BLaER1 (cell line): ENCODE data around the gene SPG7.

Experiments used
- H3K27ac ChIP-seq: shearing (Covaris generic); formaldehyde crosslinking; 2 replicates; pipeline ENCODE4 v1.8.1; 2022
- H3K27me3 ChIP-seq: shearing (Covaris generic); formaldehyde crosslinking; 2 replicates; pipeline ENCODE4 v1.8.1; 2022
- H3K36me3 ChIP-seq: shearing (Covaris generic); formaldehyde crosslinking; 2 replicates; pipeline ENCODE4 v1.8.1; 2022
- H3K4me1 ChIP-seq: shearing (Covaris generic); formaldehyde crosslinking; 2 replicates; pipeline ENCODE4 v1.8.1; 2022
- H3K4me2 ChIP-seq: shearing (Covaris generic); formaldehyde crosslinking; 2 replicates; pipeline ENCODE4 v1.8.1; 2022
- H3K4me3 ChIP-seq: shearing (Covaris generic); formaldehyde crosslinking; 2 replicates; pipeline ENCODE4 v1.8.1; 2022
- H3K9ac ChIP-seq: shearing (Covaris generic); formaldehyde crosslinking; 2 replicates; pipeline ENCODE4 v1.8.1; 2022
- H3K9me3 ChIP-seq: shearing (Covaris generic); formaldehyde crosslinking; 2 replicates; pipeline ENCODE4 v1.8.1; 2022
- H4K20me1 ChIP-seq: shearing (Covaris generic); formaldehyde crosslinking; 2 replicates; pipeline ENCODE4 v1.8.1; 2022
- Cebpa-rat ChIP-seq: shearing (Covaris generic); IDR thresholded peaks from 2 replicates; pipeline ENCODE4 v1.8.1; 2022

The SPG7 gene

DNA sequence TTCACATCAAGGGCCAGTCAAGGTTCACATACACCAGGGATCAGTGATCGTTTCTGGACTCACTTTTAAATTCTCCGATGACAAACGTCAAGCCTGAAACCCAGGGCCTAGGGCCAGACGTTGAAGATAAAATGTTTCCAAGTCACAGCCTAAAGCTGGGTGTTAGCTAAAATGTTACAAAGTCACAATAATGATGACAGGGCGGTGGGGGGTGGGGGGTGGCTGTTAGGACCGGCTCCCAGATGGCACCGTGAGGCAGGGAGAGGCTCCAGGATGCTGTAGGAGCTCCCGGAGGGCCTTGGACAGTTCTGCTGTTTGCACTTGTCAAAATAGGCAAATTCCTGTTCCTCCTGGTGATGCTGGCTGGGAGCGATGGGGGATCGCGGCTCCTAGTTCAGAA lies 35.9 kb downstream of the SPG7 start:
- Histone ChIP-seq H3K36me3 (peaks cover 93% of the 10 kb centered on the region), H3K4me3 (no peak overlapping the region), H3K9ac (no peak overlapping the region; the same call in 1 of the 2 replicates), H3K4me1 (peaks cover 13% of the 10 kb centered on the region), H3K27me3 (no peaks in the 10 kb centered on the region), H3K9me3 (no peaks in the 10 kb centered on the region), H4K20me1 (peaks cover 41% of the 10 kb centered on the region), H3K27ac (no peak overlapping the region), H3K4me2 (no peak overlapping the region)
- no peak for TF ChIP-seq Cebpa-rat

DNA sequence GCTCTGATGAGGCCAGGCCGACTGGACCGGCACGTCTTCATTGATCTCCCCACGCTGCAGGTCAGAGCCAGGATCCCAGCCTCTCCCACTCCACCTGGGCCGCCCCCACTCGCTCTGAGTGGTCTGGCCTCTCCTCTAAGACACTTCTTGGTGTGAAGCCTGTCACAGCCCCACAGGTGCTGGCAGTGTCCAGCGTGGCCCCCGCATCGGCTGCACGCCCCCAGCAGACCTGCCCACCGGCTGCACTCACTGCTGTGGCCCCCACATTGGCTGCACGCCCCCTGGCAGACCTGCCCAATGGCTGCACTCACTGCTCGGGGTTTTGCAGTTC lies 36.5 kb downstream of the SPG7 start:
- no peak for TF ChIP-seq Cebpa-rat
- H3K36me3 ChIP-seq: peaks cover 93% of the 10 kb centered on the region
- peaks cover 46% of the 10 kb centered on the region for H4K20me1 ChIP-seq
- H3K4me1 ChIP-seq: peaks cover 19% of the 10 kb centered on the region
- H3K27ac ChIP-seq: no peak overlapping the region
- no peak overlapping the region for H3K9ac ChIP-seq
- no peak overlapping the region for H3K4me3 ChIP-seq
- H3K4me2 ChIP-seq: no peak overlapping the region
- no peaks in the 10 kb centered on the region for H3K9me3 ChIP-seq
- H3K27me3 ChIP-seq: no peaks in the 10 kb centered on the region

DNA sequence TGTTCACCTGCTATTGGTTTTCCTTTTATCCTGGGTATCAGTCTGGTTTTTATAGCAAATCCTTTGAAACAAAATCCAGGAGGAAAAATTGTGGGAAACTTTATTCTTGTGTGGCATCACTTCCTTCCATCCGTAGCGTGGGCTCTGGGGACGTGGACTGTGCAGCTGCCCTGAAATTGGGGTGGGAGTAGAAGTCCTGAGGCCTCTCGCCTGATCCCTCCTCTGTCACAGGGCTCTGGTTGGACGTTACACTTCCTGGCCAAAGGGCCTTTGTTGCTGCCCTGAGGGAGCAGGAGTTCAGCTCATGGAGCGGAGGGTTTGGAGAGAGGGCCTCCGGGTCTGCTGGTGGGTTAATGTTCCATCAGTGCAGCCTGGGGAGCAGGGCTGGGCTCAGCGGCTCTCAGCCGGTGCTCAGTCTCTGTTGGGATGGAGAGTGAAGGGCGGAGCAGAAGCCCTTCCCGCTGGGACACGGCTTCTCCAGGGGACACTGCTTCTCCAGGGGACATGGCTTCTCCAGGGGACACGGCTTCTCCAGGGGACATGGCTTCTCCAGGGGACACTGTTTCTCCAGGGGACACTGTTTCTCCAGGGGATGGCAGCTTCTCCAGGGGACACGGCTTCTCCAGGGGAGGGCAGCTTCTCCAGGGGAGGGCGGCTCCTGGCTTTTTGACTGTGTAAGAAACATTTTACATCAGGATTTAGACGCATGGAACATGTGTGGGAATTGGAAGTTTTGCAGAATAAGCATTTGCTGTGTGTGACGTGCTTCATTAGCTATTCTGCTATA lies 37.0 kb downstream of the SPG7 start:
- TF ChIP-seq Cebpa-rat: no peak
- Histone ChIP-seq H3K4me1 (peaks cover 24% of the 10 kb centered on the region), H3K9ac (no peak overlapping the region), H3K9me3 (no peaks in the 10 kb centered on the region), H3K4me3 (no peak overlapping the region), H3K36me3 (peaks cover 93% of the 10 kb centered on the region), H3K4me2 (no peak overlapping the region), H3K27ac (no peak overlapping the region), H4K20me1 (peaks cover 49% of the 10 kb centered on the region), H3K27me3 (no peaks in the 10 kb centered on the region)

DNA sequence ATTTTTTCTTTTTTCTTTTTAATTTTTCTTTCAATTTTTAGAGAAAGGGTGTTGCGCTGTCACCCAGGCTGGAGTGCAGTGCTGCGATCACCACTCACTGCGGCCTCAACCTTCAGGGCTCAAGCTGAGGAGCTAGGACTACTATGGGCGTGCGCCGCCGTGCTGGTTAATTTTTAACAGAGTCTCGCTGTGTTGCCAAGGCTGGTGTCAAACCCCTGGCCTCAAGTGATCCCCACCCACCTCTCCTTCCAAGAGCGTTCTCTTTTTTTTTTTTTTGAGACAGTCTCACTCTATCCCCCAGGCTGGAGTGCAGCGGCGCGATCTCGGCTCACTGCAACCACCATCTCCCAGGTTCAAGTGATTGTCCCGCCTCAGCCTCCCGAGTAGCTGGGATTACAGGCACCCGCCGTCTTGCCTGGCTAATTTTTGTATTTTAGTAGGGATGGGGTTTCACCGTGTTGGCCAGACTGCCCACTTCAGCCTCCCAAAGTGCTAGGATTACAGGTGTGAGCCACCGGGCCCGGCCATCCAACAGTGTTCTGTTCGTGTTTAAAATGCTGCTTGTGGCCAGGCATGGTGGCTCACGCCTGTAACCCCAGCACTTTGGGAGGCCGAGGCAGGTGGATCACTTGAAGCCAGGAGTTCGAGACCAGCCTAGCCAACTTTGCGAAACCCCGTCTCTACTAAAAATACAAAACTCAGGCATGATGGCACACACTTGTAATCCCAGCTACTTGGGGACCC lies 37.8 kb downstream of the SPG7 start:
- no peak for TF ChIP-seq Cebpa-rat
- Histone ChIP-seq H3K27me3 (no peaks in the 10 kb centered on the region), H3K36me3 (peaks cover 93% of the 10 kb centered on the region), H4K20me1 (peaks cover 49% of the 10 kb centered on the region), H3K4me3 (no peak overlapping the region), H3K4me2 (no peak overlapping the region), H3K27ac (no peak overlapping the region), H3K9ac (no peak overlapping the region), H3K9me3 (no peaks in the 10 kb centered on the region), H3K4me1 (peaks cover 26% of the 10 kb centered on the region)

DNA sequence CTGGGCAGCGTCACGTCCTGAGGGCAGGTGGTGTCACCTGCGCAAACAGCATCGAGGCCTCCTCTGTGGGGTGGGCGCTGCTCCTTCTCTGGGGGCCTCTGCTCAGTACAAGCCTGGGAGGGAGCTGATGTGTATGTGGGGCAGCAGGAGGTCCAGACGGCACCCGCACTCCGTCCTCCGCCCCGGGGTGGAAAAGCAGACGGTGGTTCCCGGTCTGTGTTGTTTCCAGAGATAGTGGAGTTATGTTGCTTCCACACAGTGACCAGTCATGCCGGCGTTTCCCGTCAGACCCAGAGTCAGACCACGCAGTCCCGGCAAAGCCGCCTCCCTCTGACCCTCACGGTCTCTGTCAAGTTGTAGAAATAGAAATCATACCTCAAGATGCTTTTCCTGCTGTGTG lies 38.6 kb downstream of the SPG7 start:
- H3K9me3 ChIP-seq: no peaks in the 10 kb centered on the region
- no peak overlapping the region for H3K4me3 ChIP-seq
- peaks cover 44% of the 10 kb centered on the region for H4K20me1 ChIP-seq
- no peak overlapping the region for H3K4me2 ChIP-seq
- peaks cover 26% of the 10 kb centered on the region for H3K4me1 ChIP-seq
- H3K27ac ChIP-seq: no peak overlapping the region
- no peaks in the 10 kb centered on the region for H3K27me3 ChIP-seq
- TF ChIP-seq Cebpa-rat: no peak
- H3K9ac ChIP-seq: no peak overlapping the region
- peaks cover 93% of the 10 kb centered on the region for H3K36me3 ChIP-seq

DNA sequence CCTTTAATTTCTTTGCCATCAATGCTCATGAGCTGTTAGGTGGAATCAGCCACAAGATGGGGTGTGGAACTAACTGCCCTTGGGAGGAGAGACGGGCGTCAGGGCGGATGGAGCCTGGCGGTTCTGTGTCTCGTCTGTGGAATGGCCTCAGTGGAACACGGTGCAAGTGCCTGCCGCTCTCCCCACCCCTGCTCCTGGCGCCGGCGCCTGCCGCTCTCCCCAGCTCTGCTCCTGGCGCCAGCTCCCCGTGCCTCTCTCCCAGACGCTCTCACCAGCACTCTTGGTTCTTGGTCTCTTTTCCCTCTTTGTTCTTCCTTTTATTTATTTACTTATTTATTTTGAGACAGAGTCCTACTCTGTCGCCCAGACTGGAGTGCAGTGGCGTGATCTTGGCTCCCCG lies 39.1 kb downstream of the SPG7 start:
- H3K36me3 ChIP-seq: peaks cover 93% of the 10 kb centered on the region

DNA sequence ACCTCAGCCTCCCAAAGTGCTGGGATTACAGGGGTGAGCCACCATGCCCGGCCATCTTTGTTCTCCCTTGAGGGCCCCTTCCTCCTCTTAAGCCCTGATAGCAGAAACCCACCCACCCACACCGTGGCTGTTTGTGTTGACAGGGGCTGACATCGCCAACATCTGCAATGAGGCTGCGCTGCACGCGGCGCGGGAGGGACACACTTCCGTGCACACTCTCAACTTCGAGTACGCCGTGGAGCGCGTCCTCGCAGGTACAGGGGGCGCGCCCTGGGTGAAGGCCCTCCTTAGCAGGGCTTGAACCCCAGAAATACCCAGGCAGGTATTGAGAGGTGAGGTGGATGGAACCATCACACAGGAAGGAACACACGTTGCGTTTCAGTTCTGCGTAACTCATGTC lies 39.7 kb downstream of the SPG7 start:
- no peaks in the 10 kb centered on the region for H3K9me3 ChIP-seq
- no peak for TF ChIP-seq Cebpa-rat
- H3K27ac ChIP-seq: no peak overlapping the region
- no peaks in the 10 kb centered on the region for H3K27me3 ChIP-seq
- H3K36me3 ChIP-seq: peaks cover 93% of the 10 kb centered on the region
- peaks cover 26% of the 10 kb centered on the region for H3K4me1 ChIP-seq
- H3K4me3 ChIP-seq: no peak overlapping the region
- H3K4me2 ChIP-seq: peak overlapping the region; percentile 76; the same call in 1 of the 2 replicates
- no peak overlapping the region for H3K9ac ChIP-seq
- peaks cover 38% of the 10 kb centered on the region for H4K20me1 ChIP-seq

More for the DNA sequence above, 39.1 kb downstream of the SPG7 start:
- Histone ChIP-seq H3K4me1 (peaks cover 26% of the 10 kb centered on the region), H3K27ac (no peak overlapping the region), H3K4me2 (no peak overlapping the region), H3K9me3 (no peaks in the 10 kb centered on the region), H4K20me1 (peaks cover 39% of the 10 kb centered on the region), H3K9ac (no peak overlapping the region), H3K4me3 (no peak overlapping the region), H3K27me3 (no peaks in the 10 kb centered on the region)
- TF ChIP-seq Cebpa-rat: no peak

DNA sequence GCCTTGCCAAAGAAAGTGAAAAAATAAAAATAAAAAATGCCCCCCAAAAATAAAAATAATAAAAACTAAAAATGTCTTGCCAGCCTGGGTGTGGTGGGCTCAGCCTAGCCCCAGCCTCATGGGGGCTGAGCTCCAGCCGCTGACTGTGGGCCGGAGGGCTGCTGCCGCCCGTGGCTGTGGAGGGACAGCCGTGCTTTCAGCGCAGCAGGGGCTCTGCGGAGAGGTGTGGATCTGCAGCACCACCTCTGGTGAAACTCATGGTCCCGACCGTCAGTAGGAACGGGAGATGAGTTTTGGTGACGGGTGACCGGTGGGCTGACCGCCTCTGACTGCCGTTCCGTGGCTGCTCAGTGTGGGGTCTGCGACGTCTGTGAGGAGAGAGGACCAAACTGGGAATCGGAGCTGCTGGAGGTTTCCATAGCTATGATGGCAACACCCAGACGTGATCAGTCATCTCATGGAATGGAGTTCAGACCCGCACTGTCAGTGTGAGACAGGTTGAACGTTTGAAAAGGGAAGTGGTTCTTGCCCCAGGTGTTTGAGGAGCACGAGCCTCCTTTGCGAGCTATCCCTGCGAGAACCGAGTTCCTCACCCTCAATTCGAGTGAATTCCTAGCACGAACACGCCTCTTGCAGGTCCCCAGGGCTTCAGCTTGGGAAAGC lies 40.3 kb downstream of the SPG7 start:
- peaks cover 26% of the 10 kb centered on the region for H3K4me1 ChIP-seq
- no peaks in the 10 kb centered on the region for H3K9me3 ChIP-seq
- H3K4me2 ChIP-seq: peak overlapping the region; percentile 76
- H3K27ac ChIP-seq: peak overlapping the region; percentile 48
- H3K9ac ChIP-seq: peak overlapping the region; percentile 25; the same call in 1 of the 2 replicates
- H3K27me3 ChIP-seq: no peaks in the 10 kb centered on the region
- peaks cover 38% of the 10 kb centered on the region for H4K20me1 ChIP-seq
- TF ChIP-seq Cebpa-rat: no peak
- peaks cover 93% of the 10 kb centered on the region for H3K36me3 ChIP-seq
- H3K4me3 ChIP-seq: no peak overlapping the region

DNA sequence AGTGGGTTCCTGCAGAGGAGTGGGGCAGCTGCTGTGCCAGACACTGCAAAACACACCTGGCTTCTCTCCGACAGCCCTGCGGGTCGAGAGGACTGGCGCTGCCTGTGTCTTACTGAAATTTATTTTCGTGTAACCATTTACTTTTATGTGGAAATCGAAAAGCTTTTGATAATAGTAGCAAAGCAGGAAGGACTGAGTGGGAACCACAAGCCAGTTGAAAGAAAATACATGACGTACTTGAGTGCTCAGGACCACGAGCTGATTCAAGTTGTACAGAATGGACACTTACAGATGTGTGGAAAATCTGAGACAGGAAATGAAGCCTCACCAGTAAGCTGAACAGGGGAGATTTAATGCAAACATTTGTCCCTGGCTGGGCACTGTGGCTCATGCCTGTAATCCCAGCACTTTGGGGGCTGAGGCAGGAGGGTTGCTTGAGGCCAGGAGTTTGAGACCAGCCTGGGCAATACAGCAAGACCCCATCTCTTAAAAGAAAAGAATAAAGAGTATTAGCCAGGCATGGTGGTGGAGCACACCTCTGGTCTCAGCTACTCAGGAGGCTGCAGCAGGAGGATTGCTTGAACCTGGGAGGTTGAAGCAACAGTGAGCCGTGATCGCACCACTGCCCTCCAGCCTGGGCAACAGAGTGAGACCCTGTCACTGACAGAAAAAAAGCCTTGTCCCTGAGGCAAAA lies 41.0 kb downstream of the SPG7 start:
- H3K9ac ChIP-seq: peak overlapping the region; percentile 25
- no peaks in the 10 kb centered on the region for H3K27me3 ChIP-seq
- peaks cover 37% of the 10 kb centered on the region for H4K20me1 ChIP-seq
- TF ChIP-seq Cebpa-rat: no peak
- H3K4me3 ChIP-seq: no peak overlapping the region
- peak overlapping the region; percentile 76 for H3K4me2 ChIP-seq
- no peaks in the 10 kb centered on the region for H3K9me3 ChIP-seq
- peak overlapping the region; percentile 48 for H3K27ac ChIP-seq
- H3K36me3 ChIP-seq: peaks cover 91% of the 10 kb centered on the region
- peaks cover 26% of the 10 kb centered on the region for H3K4me1 ChIP-seq
